Measurements from ENCODE around the gene ZBTB8A.

DNA sequence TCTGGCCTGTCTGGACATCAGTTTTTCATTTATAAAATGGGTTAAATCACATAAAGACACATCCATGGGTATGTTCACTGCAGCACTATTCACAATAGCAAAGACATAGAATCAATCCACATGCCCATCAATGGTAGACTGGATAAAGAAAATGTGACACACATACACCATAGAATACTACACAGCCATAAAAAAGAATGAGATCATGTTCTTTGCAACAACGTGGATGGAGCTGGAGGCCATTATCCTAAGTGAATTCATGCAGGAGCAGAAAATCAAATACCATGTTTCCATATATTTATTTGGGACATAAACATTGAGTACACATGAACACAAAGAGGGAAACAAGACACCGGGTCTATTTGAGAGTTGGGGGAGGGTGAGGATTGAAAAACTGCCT is 83.0 kb downstream of the ZBTB8A start:
- TF ChIP-seq, protein P1, sequence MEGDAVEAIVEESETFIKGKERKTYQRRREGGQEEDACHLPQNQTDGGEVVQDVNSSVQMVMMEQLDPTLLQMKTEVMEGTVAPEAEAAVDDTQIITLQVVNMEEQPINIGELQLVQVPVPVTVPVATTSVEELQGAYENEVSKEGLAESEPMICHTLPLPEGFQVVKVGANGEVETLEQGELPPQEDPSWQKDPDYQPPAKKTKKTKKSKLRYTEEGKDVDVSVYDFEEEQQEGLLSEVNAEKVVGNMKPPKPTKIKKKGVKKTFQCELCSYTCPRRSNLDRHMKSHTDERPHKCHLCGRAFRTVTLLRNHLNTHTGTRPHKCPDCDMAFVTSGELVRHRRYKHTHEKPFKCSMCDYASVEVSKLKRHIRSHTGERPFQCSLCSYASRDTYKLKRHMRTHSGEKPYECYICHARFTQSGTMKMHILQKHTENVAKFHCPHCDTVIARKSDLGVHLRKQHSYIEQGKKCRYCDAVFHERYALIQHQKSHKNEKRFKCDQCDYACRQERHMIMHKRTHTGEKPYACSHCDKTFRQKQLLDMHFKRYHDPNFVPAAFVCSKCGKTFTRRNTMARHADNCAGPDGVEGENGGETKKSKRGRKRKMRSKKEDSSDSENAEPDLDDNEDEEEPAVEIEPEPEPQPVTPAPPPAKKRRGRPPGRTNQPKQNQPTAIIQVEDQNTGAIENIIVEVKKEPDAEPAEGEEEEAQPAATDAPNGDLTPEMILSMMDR (IDR thresholded peaks at IDR 0.05) = no peak
- TF ChIP-seq POLR2A (IDR thresholded peaks at IDR 0.05) = no peak

All from adrenal gland (tissue), 5 donors.